RWPE2 (cell line): ENCODE measurements around the gene ADAMTSL1.

ENCODE experiments used
- ATAC-seq: fragments of 200-7000 bp; cut with Tn5 transposase; 3 replicates; pipeline ENCODE4 v1.9.1; 2021; ENCODE audit warnings: low read depth
- DNase-seq: peaks from one replicate; pipeline ENCODE4 v3.0.0-alpha.2; 2020; ENCODE audit warnings: low spot score
- H3K27ac ChIP-seq: fragments of 450-650 bp; 2 replicates; pipeline ENCODE4 v1.5.1; 2017; ENCODE audit warnings: mild to moderate bottlenecking; ENCODE audit not compliant: poor library complexity, severe bottlenecking
- H3K27me3 ChIP-seq: fragments of 250-450 bp; sonication (Bioruptor Pico); 2 replicates; pipeline ENCODE4 v1.5.1; 2021; ENCODE audit warnings: mild to moderate bottlenecking, moderate library complexity; ENCODE audit not compliant: insufficient read depth, poor library complexity, severe bottlenecking
- H3K36me3 ChIP-seq: fragments of 250-450 bp; sonication (Bioruptor Pico); 2 replicates; pipeline ENCODE4 v1.5.1; 2020; ENCODE audit warnings: low read depth, mild to moderate bottlenecking, moderate library complexity
- H3K4me1 ChIP-seq: fragments of 250-450 bp; sonication (Bioruptor Pico); 2 replicates; pipeline ENCODE4 v1.5.1; 2021; ENCODE audit warnings: mild to moderate bottlenecking, moderate library complexity; ENCODE audit not compliant: insufficient read depth, poor library complexity, severe bottlenecking
- H3K4me3 ChIP-seq: fragments of 250-450 bp; sonication (Bioruptor Pico); 2 replicates; pipeline ENCODE4 v1.5.1; 2021; ENCODE audit warnings: mild to moderate bottlenecking, moderate library complexity; ENCODE audit not compliant: severe bottlenecking
- H3K9me3 ChIP-seq: fragments of 250-450 bp; sonication (Bioruptor Pico); 2 replicates; pipeline ENCODE4 v1.5.1; 2021; ENCODE audit warnings: mild to moderate bottlenecking, moderate library complexity; ENCODE audit not compliant: severe bottlenecking
- CTCF ChIP-seq: fragments of 450-650 bp; IDR thresholded peaks from one replicate; pipeline ENCODE4 v1.5.1; 2017; ENCODE audit warnings: mild to moderate bottlenecking, moderate library complexity; ENCODE audit not compliant: poor library complexity, severe bottlenecking

The ADAMTSL1 gene

GRCh38 chr9:18684593-18685317, 210.8 kb downstream of the ADAMTSL1 start:
- no peaks in the 10 kb centered on the region for H3K9me3 ChIP-seq
- no peaks in the 10 kb centered on the region for H3K36me3 ChIP-seq

GRCh38 chr9:18688581-18689565, 214.9 kb downstream of the ADAMTSL1 start:
- DNase-seq = no peak
- ATAC-seq = peak; percentile 82
- H3K4me3 ChIP-seq = no peak overlapping the region
- no peaks in the 10 kb centered on the region for H3K36me3 ChIP-seq
- H3K27ac ChIP-seq = no peak overlapping the region
- TF ChIP-seq CTCF = no peak
- H3K9me3 ChIP-seq = no peaks in the 10 kb centered on the region
- H3K27me3 ChIP-seq = no peaks in the 10 kb centered on the region
- peaks cover 10% of the 10 kb centered on the region for H3K4me1 ChIP-seq

More at GRCh38 chr9:18684593-18685317, 210.8 kb downstream of the ADAMTSL1 start:
- no peak overlapping the region for H3K27ac ChIP-seq
- no peak overlapping the region for H3K4me3 ChIP-seq
- H3K4me1 ChIP-seq = peaks cover 7% of the 10 kb centered on the region
- no peak for TF ChIP-seq CTCF
- DNase-seq (no peak), ATAC-seq (no peak)
- H3K27me3 ChIP-seq = no peaks in the 10 kb centered on the region

- no peak overlapping the region for H3K4me3 ChIP-seq
- H3K4me1 ChIP-seq = peaks cover 10% of the 10 kb centered on the region
- no peaks in the 10 kb centered on the region for H3K36me3 ChIP-seq
- H3K27me3 ChIP-seq = no peaks in the 10 kb centered on the region
- no peak for DNase-seq
- no peak for TF ChIP-seq CTCF
- no peak for ATAC-seq
- no peak overlapping the region for H3K27ac ChIP-seq
- no peaks in the 10 kb centered on the region for H3K9me3 ChIP-seq
These were observed 216.0 kb downstream of the ADAMTSL1 start for GRCh38 chr9:18689921-18690320.

- no peak for TF ChIP-seq CTCF
- Histone ChIP-seq H3K4me3 (no peak overlapping the region), H3K4me1 (peaks cover 10% of the 10 kb centered on the region), H3K9me3 (no peaks in the 10 kb centered on the region), H3K36me3 (no peaks in the 10 kb centered on the region), H3K27me3 (no peaks in the 10 kb centered on the region), H3K27ac (no peak overlapping the region)
- no peak for DNase-seq
- no peak for ATAC-seq
These were observed 218.3 kb downstream of the ADAMTSL1 start for GRCh38 chr9:18692268-18692667.
